ENCODE measurements around the gene MSI2. TPM values are rescaled to one million over a fixed set of nuclear protein-coding genes. Genes with fewer than 3 reads are reported as not detected.

Gene MSI2
- total RNA-seq, 2 experiments from 2014 or later = 65.7 to 71.9 TPM

- peaks cover 13% of the 10 kb centered on the region for H3K9me3 Mint-ChIP-seq
- POLR2A ChIA-PET = interaction anchor here (0.5 kb wide), 1 partner anchor 1961 kb away, joined by 3 read pairs; no protein-coding TSS in a partner anchor
- H3K36me3 Mint-ChIP-seq = no peaks in the 10 kb centered on the region
- H3K4me1 Mint-ChIP-seq (ENCODE audit: low read depth) = peaks cover under 1% of the 10 kb centered on the region
- intact Hi-C loops (cut with micrococcal nuclease) = no loop called here
- no peak overlapping the region for H3K4me3 Mint-ChIP-seq
- CTCF ChIA-PET = interaction anchor here (1.4 kb wide), 1 partner anchor 500 kb away, joined by 3 read pairs; no protein-coding TSS in a partner anchor
- no peak for DNase-seq
- H3K27ac Mint-ChIP-seq = no peak overlapping the region
- peaks cover 2% of the 10 kb centered on the region for H3K27me3 Mint-ChIP-seq
These were observed 8.4 kb upstream of the MSI2 start for GRCh38 chr17:57247913-57248312.

- Mint-ChIP-seq H3K9me3 (peaks cover 13% of the 10 kb centered on the region), H3K27me3 (no peaks in the 10 kb centered on the region), H3K27ac (no peak overlapping the region), H3K4me1 (ENCODE audit: low read depth) (peaks cover 3% of the 10 kb centered on the region), H3K36me3 (no peaks in the 10 kb centered on the region), H3K4me3 (no peak overlapping the region)
- POLR2A ChIA-PET = no interaction called here
- intact Hi-C loops (cut with micrococcal nuclease) = no loop called here
- CTCF ChIA-PET = no interaction called here
- no peak for DNase-seq
These were observed 6.8 kb upstream of the MSI2 start for GRCh38 chr17:57249520-57249919.

- POLR2A ChIA-PET = no interaction called here
- H3K27ac Mint-ChIP-seq = no peak overlapping the region
- CTCF ChIA-PET = interaction anchor here (2.1 kb wide), 1 partner anchor 8 kb away, joined by 11 read pairs; no protein-coding TSS in a partner anchor
- H3K4me3 Mint-ChIP-seq = no peak overlapping the region
- no peaks in the 10 kb centered on the region for H3K27me3 Mint-ChIP-seq
- no peaks in the 10 kb centered on the region for H3K36me3 Mint-ChIP-seq
- intact Hi-C loops (cut with micrococcal nuclease) = no loop called here
- peaks cover 13% of the 10 kb centered on the region for H3K9me3 Mint-ChIP-seq
- H3K4me1 Mint-ChIP-seq (ENCODE audit: low read depth) = peaks cover 12% of the 10 kb centered on the region
- DNase-seq = no peak
These were observed 5.0 kb upstream of the MSI2 start for GRCh38 chr17:57251211-57251787.

GRCh38 chr17:57253362-57254065 lies 2.8 kb upstream of the MSI2 start:
- H3K36me3 Mint-ChIP-seq = peaks cover 4% of the 10 kb centered on the region
- ChIA-PET POLR2A (no interaction called here), CTCF (interaction anchor here (2.6 kb wide), 1 partner anchor 11 kb away, joined by 28 read pairs; no protein-coding TSS in a partner anchor)
- DNase-seq = no peak
- no peak overlapping the region for H3K27ac Mint-ChIP-seq
- intact Hi-C loops (cut with micrococcal nuclease) = no loop called here
- H3K4me1 Mint-ChIP-seq (ENCODE audit: low read depth) = peaks cover 17% of the 10 kb centered on the region
- no peaks in the 10 kb centered on the region for H3K27me3 Mint-ChIP-seq
- H3K9me3 Mint-ChIP-seq = peaks cover 13% of the 10 kb centered on the region
- H3K4me3 Mint-ChIP-seq = no peak overlapping the region

GRCh38 chr17:57255182-57255775 lies 1.0 kb upstream of the MSI2 start:
- POLR2A ChIA-PET = no interaction called here
- CTCF ChIA-PET = interaction anchor here (2.6 kb wide), 1 partner anchor 12 kb away, joined by 28 read pairs; no protein-coding TSS in a partner anchor
- no peaks in the 10 kb centered on the region for H3K27me3 Mint-ChIP-seq

GRCh38 chr17:57256708-57257112 lies 387 bp downstream of the MSI2 start:
- intact Hi-C loops (cut with micrococcal nuclease) = loop anchor here (1.0 to 5.0 kb wide), 4 partner anchors 22 to 346 kb away; no protein-coding TSS in a partner anchor

More at GRCh38 chr17:57255182-57255775, 1.0 kb upstream of the MSI2 start:
- Mint-ChIP-seq H3K36me3 (peaks cover 15% of the 10 kb centered on the region), H3K4me1 (ENCODE audit: low read depth) (peaks cover 34% of the 10 kb centered on the region), H3K27ac (peak overlapping the region; percentile 72), H3K4me3 (peak overlapping the region; percentile 82), H3K9me3 (peaks cover 7% of the 10 kb centered on the region)
- DNase-seq = no peak
- intact Hi-C loops (cut with micrococcal nuclease) = loop anchor here (5.0 kb wide), 1 partner anchor 347 kb away; no protein-coding TSS in a partner anchor

GRCh38 chr17:57257195-57257894 lies 1.0 kb downstream of the MSI2 start:
- intact Hi-C loops (cut with micrococcal nuclease) = loop anchor here (1.0 to 5.0 kb wide), 4 partner anchors 21 to 345 kb away; no protein-coding TSS in a partner anchor
- DNase-seq = peak; percentile 43
- POLR2A ChIA-PET = interaction anchor here (0.6 to 1.3 kb wide), 10 partner anchors 9 to 750 kb away, joined by 3 to 6 read pairs (median 3); partner anchors contain the start of gene SRSF1

More at GRCh38 chr17:57256708-57257112, 387 bp downstream of the MSI2 start:
- H3K9me3 Mint-ChIP-seq = no peaks in the 10 kb centered on the region
- H3K27ac Mint-ChIP-seq = peak overlapping the region; percentile 85
- POLR2A ChIA-PET = interaction anchor here (0.7 to 1.2 kb wide), 3 partner anchors 12 to 347 kb away, joined by 3 read pairs; no protein-coding TSS in a partner anchor
- CTCF ChIA-PET = interaction anchor here (0.9 to 3.2 kb wide), 3 partner anchors 13 to 416 kb away, joined by 3 to 29 read pairs (median 13); no protein-coding TSS in a partner anchor
- H3K27me3 Mint-ChIP-seq = no peaks in the 10 kb centered on the region
- H3K4me1 Mint-ChIP-seq (ENCODE audit: low read depth) = peaks cover 48% of the 10 kb centered on the region
- DNase-seq = peak; percentile 58
- H3K4me3 Mint-ChIP-seq = peak overlapping the region; percentile 85
- H3K36me3 Mint-ChIP-seq = peaks cover 26% of the 10 kb centered on the region

GRCh38 chr17:57257895-57258851 lies 1.9 kb downstream of the MSI2 start:
- peaks cover 41% of the 10 kb centered on the region for H3K36me3 Mint-ChIP-seq
- intact Hi-C loops (cut with micrococcal nuclease) = loop anchor here (1.0 to 5.0 kb wide), 4 partner anchors 21 to 344 kb away; no protein-coding TSS in a partner anchor
- peak overlapping the region; percentile 85 for H3K4me3 Mint-ChIP-seq
- H3K4me1 Mint-ChIP-seq (ENCODE audit: low read depth) = peaks cover 58% of the 10 kb centered on the region
- H3K27me3 Mint-ChIP-seq = no peaks in the 10 kb centered on the region
- CTCF ChIA-PET = interaction anchor here (1.6 to 3.2 kb wide), 3 partner anchors 15 to 576 kb away, joined by 6 to 29 read pairs (median 13); no protein-coding TSS in a partner anchor
- POLR2A ChIA-PET = interaction anchor here (0.6 to 1.3 kb wide), 7 partner anchors 9 to 189 kb away, joined by 3 to 6 read pairs (median 3); no protein-coding TSS in a partner anchor
- no peaks in the 10 kb centered on the region for H3K9me3 Mint-ChIP-seq
- peak overlapping the region; percentile 85 for H3K27ac Mint-ChIP-seq
- DNase-seq = no peak

More at GRCh38 chr17:57257195-57257894, 1.0 kb downstream of the MSI2 start:
- peaks cover 32% of the 10 kb centered on the region for H3K36me3 Mint-ChIP-seq
- H3K27ac Mint-ChIP-seq = peak overlapping the region; percentile 85
- peak overlapping the region; percentile 85 for H3K4me3 Mint-ChIP-seq
- no peaks in the 10 kb centered on the region for H3K27me3 Mint-ChIP-seq
- no peaks in the 10 kb centered on the region for H3K9me3 Mint-ChIP-seq
- CTCF ChIA-PET = interaction anchor here (1.6 to 3.2 kb wide), 3 partner anchors 14 to 576 kb away, joined by 6 to 29 read pairs (median 13); no protein-coding TSS in a partner anchor
- peaks cover 53% of the 10 kb centered on the region for H3K4me1 Mint-ChIP-seq (ENCODE audit: low read depth)

- Mint-ChIP-seq H3K9me3 (no peaks in the 10 kb centered on the region), H3K27me3 (no peaks in the 10 kb centered on the region), H3K27ac (no peak overlapping the region), H3K4me1 (ENCODE audit: low read depth) (peaks cover 63% of the 10 kb centered on the region), H3K4me3 (peak overlapping the region; percentile 85), H3K36me3 (peaks cover 50% of the 10 kb centered on the region)
- POLR2A ChIA-PET = no interaction called here
- intact Hi-C loops (cut with micrococcal nuclease) = loop anchor here (5.0 kb wide), 1 partner anchor 343 kb away; no protein-coding TSS in a partner anchor
- CTCF ChIA-PET = interaction anchor here (1.0 kb wide), 1 partner anchor 16 kb away, joined by 7 read pairs; no protein-coding TSS in a partner anchor
- DNase-seq = no peak
These were observed 3.0 kb downstream of the MSI2 start for GRCh38 chr17:57259306-57259705.

GRCh38 chr17:57259817-57260216 lies 3.5 kb downstream of the MSI2 start:
- H3K9me3 Mint-ChIP-seq = no peaks in the 10 kb centered on the region
- H3K36me3 Mint-ChIP-seq = peaks cover 50% of the 10 kb centered on the region
- no peak overlapping the region for H3K27ac Mint-ChIP-seq
- CTCF ChIA-PET = interaction anchor here (1.0 kb wide), 1 partner anchor 16 kb away, joined by 7 read pairs; no protein-coding TSS in a partner anchor
- POLR2A ChIA-PET = no interaction called here
- DNase-seq = no peak
- intact Hi-C loops (cut with micrococcal nuclease) = loop anchor here (5.0 kb wide), 1 partner anchor 342 kb away; no protein-coding TSS in a partner anchor
- no peak overlapping the region for H3K4me3 Mint-ChIP-seq
- peaks cover 61% of the 10 kb centered on the region for H3K4me1 Mint-ChIP-seq (ENCODE audit: low read depth)
- no peaks in the 10 kb centered on the region for H3K27me3 Mint-ChIP-seq

All from activated CD4-positive, alpha-beta memory T cell treated with anti-CD3 and anti-CD28 coated beads for 36 hours (primary cell).